ENCODE results near the gene SPOCK1.

DNA sequence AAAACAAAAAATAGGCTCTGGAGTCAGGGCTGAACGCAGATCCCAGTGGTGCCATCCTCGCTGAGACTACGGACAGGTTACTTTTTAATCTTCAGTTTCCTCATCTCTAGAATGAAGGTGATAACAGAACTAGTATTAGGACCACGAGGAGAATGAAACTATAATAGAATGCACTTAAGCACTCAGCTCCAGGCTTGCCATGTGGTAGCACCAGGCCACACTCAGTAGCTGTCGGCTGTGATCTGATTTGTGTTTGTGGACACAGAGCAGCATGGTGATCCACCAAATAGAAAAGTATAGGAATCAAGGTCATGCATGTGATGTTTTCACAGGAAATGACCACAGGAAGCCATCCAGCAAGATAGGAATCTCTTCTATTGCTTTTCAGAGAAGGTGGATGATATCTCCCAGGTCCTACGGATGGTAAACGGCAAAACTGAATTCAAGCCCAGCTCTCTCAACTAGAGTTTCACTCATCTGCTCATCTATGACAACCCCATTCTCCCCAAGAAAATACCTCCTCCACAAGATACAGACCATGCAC is 498.0 kb downstream of the SPOCK1 start:
- TF ChIP-seq POLR2AphosphoS5 (IDR thresholded peaks at IDR 0.05; ENCODE audit: borderline replicate concordance, low read depth, low read length) = no peak
- no peak for TF ChIP-seq EZH2 (IDR thresholded peaks at IDR 0.05)

Measured in SK-N-MC (cell line).